Neural progenitor cell (in vitro differentiated cells): Measurements from ENCODE around the gene SCUBE2.
"Not testable (repeated sequence)": the region's sequence is repeated elsewhere in the genome, so short reads cannot be mapped to it uniquely, and the experiment has no call there.

Experiments used
- CTCF ChIP-seq: fragments of 200-600 bp; sonication (generic); IDR thresholded peaks from 2 replicates; pipeline ENCODE4 v1.5.1; 2017; ENCODE audit warnings: antibody characterized with exemption, mild to moderate bottlenecking
- EZH2 ChIP-seq: fragments of 200-600 bp; sonication (generic); IDR thresholded peaks from 2 replicates; pipeline ENCODE4 v1.6.1; 2017; ENCODE audit warnings: antibody characterized with exemption, mild to moderate bottlenecking, moderate library complexity

- TF ChIP-seq EZH2, CTCF: not testable (repeated sequence)
Measured at GRCh38 chr11:8979365-8979764, 112.0 kb downstream of the SCUBE2 start.
